BE2C (cell line): ENCODE measurements around the gene SPDYE11. TPM values are rescaled to one million over a fixed set of nuclear protein-coding genes. Genes with fewer than 3 reads are reported as not detected.
"Not testable (repeated sequence)": the region's sequence is repeated elsewhere in the genome, so short reads cannot be mapped to it uniquely, and the experiment has no call there.

Experiments
- DNase-seq: peaks from one replicate; pipeline ENCODE4 v3.0.0-alpha.2; 2020
- H3K27me3 ChIP-seq: fragments of 250-450 bp; sonication (Bioruptor Pico); 2 replicates; pipeline ENCODE4 v1.5.1; 2020; ENCODE audit warnings: mild to moderate bottlenecking
- H3K36me3 ChIP-seq: fragments of 250-450 bp; sonication (Bioruptor Pico); 2 replicates; pipeline ENCODE4 v1.5.1; 2020; ENCODE audit warnings: mild to moderate bottlenecking
- H3K4me1 ChIP-seq: fragments of 250-450 bp; sonication (Bioruptor Pico); 2 replicates; pipeline ENCODE4 v1.5.1; 2020
- H3K4me3 ChIP-seq: 2 replicates; pipeline ENCODE4 v1.5.1; 2011; ENCODE audit warnings: low read depth, low read length
- H3K9me3 ChIP-seq: fragments of 250-450 bp; sonication (Bioruptor Pico); 2 replicates; pipeline ENCODE4 v1.5.1; 2020
- polyA plus RNA-seq: library from polyadenylated mRNA; unstranded; fragments of >200 nt; gene quantifications from one replicate; pipeline ENCODE4 v1.2.1, GENCODE V29; 2012; ENCODE audit warnings: low read depth, missing spikeins; ENCODE audit not compliant: insufficient read length, insufficient read depth

Gene SPDYE11
- polyA plus RNA-seq, result not detected

GRCh38 chr7:73057811-73058210, at the start of gene SPDYE11:
Gene SPDYE11 (minus strand): TSS chr7:73057911. CDS start chr7:73056111, 1,800 bp downstream.
- not testable (repeated sequence) for H3K36me3 ChIP-seq, H3K4me1 ChIP-seq, DNase-seq, H3K9me3 ChIP-seq, H3K4me3 ChIP-seq, H3K27me3 ChIP-seq

- not testable (repeated sequence) for H3K9me3 ChIP-seq, H3K4me1 ChIP-seq, H3K4me3 ChIP-seq, H3K36me3 ChIP-seq, H3K27me3 ChIP-seq, DNase-seq
Observed at GRCh38 chr7:73085938-73086337, 28.2 kb upstream of the SPDYE11 start, which contains the start of gene SPDYE9. Gene SPDYE9 (minus strand): TSS chr7:73086038. CDS start chr7:73084238, 1,800 bp downstream.

- not testable (repeated sequence) for H3K9me3 ChIP-seq, H3K27me3 ChIP-seq, DNase-seq
Observed at GRCh38 chr7:73029666-73030065, 28.0 kb downstream of the SPDYE11 start, which contains the start of gene SPDYE8. Gene SPDYE8 (minus strand): TSS chr7:73029766. CDS start chr7:73027966, 1,800 bp downstream.

GRCh38 chr7:73006491-73006890, 51.2 kb downstream of the SPDYE11 start:
- not testable (repeated sequence) for H3K36me3 ChIP-seq, H3K4me1 ChIP-seq, DNase-seq, H3K9me3 ChIP-seq, H3K27me3 ChIP-seq
- H3K4me3 ChIP-seq, result peak overlapping the region; percentile 38; the same call in 1 of the 2 replicates

More at GRCh38 chr7:73029666-73030065, 28.0 kb downstream of the SPDYE11 start, which contains the start of gene SPDYE8:
- not testable (repeated sequence) for H3K4me3 ChIP-seq, H3K36me3 ChIP-seq, H3K4me1 ChIP-seq

GRCh38 chr7:73005693-73006447, 51.8 kb downstream of the SPDYE11 start:
- peak overlapping the region; percentile 60 for H3K4me3 ChIP-seq
- DNase-seq, result peak; percentile 94
- not testable (repeated sequence) for H3K36me3 ChIP-seq, H3K9me3 ChIP-seq, H3K4me1 ChIP-seq, H3K27me3 ChIP-seq

GRCh38 chr7:73005356-73005692, 52.4 kb downstream of the SPDYE11 start:
- H3K27me3 ChIP-seq, H3K9me3 ChIP-seq, H3K36me3 ChIP-seq, H3K4me1 ChIP-seq: not testable (repeated sequence)
- H3K4me3 ChIP-seq, result peak overlapping the region; percentile 60
- DNase-seq, result peak; percentile 79

GRCh38 chr7:72997887-72998468, 59.7 kb downstream of the SPDYE11 start:
- not testable (repeated sequence) for H3K27me3 ChIP-seq, H3K4me3 ChIP-seq, H3K9me3 ChIP-seq, H3K4me1 ChIP-seq, H3K36me3 ChIP-seq, DNase-seq
